ENCODE results near the gene NDNF. TPM values are rescaled to one million over a fixed set of nuclear protein-coding genes. Genes with fewer than 3 reads are reported as not detected.

The NDNF gene
- total and polyA plus RNA-seq, 7 donors: 1.2 to 11.1 (median 3.8) TPM

GRCh38 chr4:121069430-121069829, 2.9 kb downstream of the NDNF start:
- intact Hi-C loops (cut with DNase I): no loop called here
- TF ChIP-seq EP300 (IDR thresholded peaks at IDR 0.05) (no peak), POLR2A (IDR thresholded peaks at IDR 0.05) (no peak), CTCF (IDR thresholded peaks at IDR 0.05) (no peak), POLR2AphosphoS5 (IDR thresholded peaks at IDR 0.05) (no peak)
- DNase-seq: no peak
- Histone ChIP-seq H3K4me1 (peaks cover 0 to 21% (median 16%) of the 10 kb centered on the region in 4 donors), H3K36me3 (no peaks in the 10 kb centered on the region), H3K4me3 (peak overlapping the region in 1 of 4 donors; percentile 11), H3K27me3 (no peaks in the 10 kb centered on the region), H3K9me3 (no peaks in the 10 kb centered on the region), H3K27ac (peak overlapping the region in 3 of 4 donors; percentile 24 to 76 (median 56))
- 80 to 81% methylated on average over 1 of the region's 1 CpG for WGBS, 2 donors

GRCh38 chr4:121064482-121064881, 7.9 kb downstream of the NDNF start:
- Histone ChIP-seq H3K4me1 (no peaks in the 10 kb centered on the region), H3K36me3 (no peaks in the 10 kb centered on the region), H3K9me3 (no peaks in the 10 kb centered on the region), H3K27me3 (no peaks in the 10 kb centered on the region), H3K4me3 (no peak overlapping the region), H3K27ac (no peak overlapping the region)
- 79 to 84% methylated on average over 3 of the region's 3 CpGs for WGBS, 2 donors
- intact Hi-C loops (cut with DNase I): no loop called here
- no peak for TF ChIP-seq POLR2A (IDR thresholded peaks at IDR 0.05)
- no peak for TF ChIP-seq CTCF (IDR thresholded peaks at IDR 0.05)
- TF ChIP-seq POLR2AphosphoS5 (IDR thresholded peaks at IDR 0.05): no peak
- no peak for TF ChIP-seq EP300 (IDR thresholded peaks at IDR 0.05)
- DNase-seq: no peak

- Histone ChIP-seq H3K27me3 (no peaks in the 10 kb centered on the region), H3K4me1 (no peaks in the 10 kb centered on the region), H3K27ac (no peak overlapping the region), H3K36me3 (no peaks in the 10 kb centered on the region), H3K9me3 (no peaks in the 10 kb centered on the region), H3K4me3 (no peak overlapping the region)
- intact Hi-C loops (cut with DNase I): no loop called here
- DNase-seq: no peak
- no peak for TF ChIP-seq CTCF (IDR thresholded peaks at IDR 0.05)
- TF ChIP-seq POLR2A (IDR thresholded peaks at IDR 0.05): no peak
- TF ChIP-seq POLR2AphosphoS5 (IDR thresholded peaks at IDR 0.05): no peak
- TF ChIP-seq EP300 (IDR thresholded peaks at IDR 0.05): no peak
- WGBS, 2 donors: 3 to 11% methylated on average over 5 of the region's 5 CpGs
Observed at GRCh38 chr4:121062521-121062920, 9.8 kb downstream of the NDNF start.

GRCh38 chr4:121061861-121062260, 10.5 kb downstream of the NDNF start:
- no peak for DNase-seq
- Histone ChIP-seq H3K36me3 (no peaks in the 10 kb centered on the region), H3K4me1 (no peaks in the 10 kb centered on the region), H3K27ac (no peak overlapping the region), H3K27me3 (no peaks in the 10 kb centered on the region), H3K9me3 (no peaks in the 10 kb centered on the region), H3K4me3 (no peak overlapping the region)
- no peak for TF ChIP-seq POLR2A (IDR thresholded peaks at IDR 0.05)
- TF ChIP-seq POLR2AphosphoS5 (IDR thresholded peaks at IDR 0.05): no peak
- no peak for TF ChIP-seq CTCF (IDR thresholded peaks at IDR 0.05)
- no peak for TF ChIP-seq EP300 (IDR thresholded peaks at IDR 0.05)
- intact Hi-C loops (cut with DNase I): no loop called here
- WGBS, 2 donors: 86 to 90% methylated on average over 3 of the region's 3 CpGs

- Histone ChIP-seq H3K36me3 (no peaks in the 10 kb centered on the region), H3K4me1 (no peaks in the 10 kb centered on the region), H3K9me3 (no peaks in the 10 kb centered on the region), H3K4me3 (no peak overlapping the region), H3K27ac (no peak overlapping the region), H3K27me3 (no peaks in the 10 kb centered on the region)
- no peak for DNase-seq
- intact Hi-C loops (cut with DNase I): no loop called here
- 88 to 92% methylated on average over 12 of the region's 12 CpGs for WGBS, 2 donors
- TF ChIP-seq EP300 (IDR thresholded peaks at IDR 0.05): no peak
- TF ChIP-seq CTCF (IDR thresholded peaks at IDR 0.05): no peak
- no peak for TF ChIP-seq POLR2A (IDR thresholded peaks at IDR 0.05)
- no peak for TF ChIP-seq POLR2AphosphoS5 (IDR thresholded peaks at IDR 0.05)
Observed at GRCh38 chr4:121061215-121061614, 11.1 kb downstream of the NDNF start.

All from sigmoid colon (tissue), 7 donors.